Fibroblast of skin of abdomen (primary cell): ENCODE data around the gene TUBB2A. TPM values are rescaled to one million over a fixed set of nuclear protein-coding genes. Genes with fewer than 3 reads are reported as not detected.
A peak's percentile ranks its signal among the peaks of the same experiment; 100 is the strongest.
"Not testable (repeated sequence)": the region's sequence is repeated elsewhere in the genome, so short reads cannot be mapped to it uniquely, and the experiment has no call there.

Experiments used
- DNase-seq: peaks from one replicate; pipeline ENCODE4 v3.0.0-alpha.2; 2013
- polyA plus RNA-seq, 2 experiments: library from polyadenylated mRNA; unstranded; fragments of 120-200 nt; gene quantifications; one replicate each; pipeline ENCODE4 v1.2.1, GENCODE V29; 2013; ENCODE audit not compliant: insufficient read length in 2 of 2

The TUBB2A gene
- polyA plus RNA-seq (2013, experiment 1 of 2; ENCODE audit: insufficient read length) = 154 TPM
- 168 TPM for polyA plus RNA-seq (2013, experiment 2 of 2; ENCODE audit: insufficient read length)

DNA sequence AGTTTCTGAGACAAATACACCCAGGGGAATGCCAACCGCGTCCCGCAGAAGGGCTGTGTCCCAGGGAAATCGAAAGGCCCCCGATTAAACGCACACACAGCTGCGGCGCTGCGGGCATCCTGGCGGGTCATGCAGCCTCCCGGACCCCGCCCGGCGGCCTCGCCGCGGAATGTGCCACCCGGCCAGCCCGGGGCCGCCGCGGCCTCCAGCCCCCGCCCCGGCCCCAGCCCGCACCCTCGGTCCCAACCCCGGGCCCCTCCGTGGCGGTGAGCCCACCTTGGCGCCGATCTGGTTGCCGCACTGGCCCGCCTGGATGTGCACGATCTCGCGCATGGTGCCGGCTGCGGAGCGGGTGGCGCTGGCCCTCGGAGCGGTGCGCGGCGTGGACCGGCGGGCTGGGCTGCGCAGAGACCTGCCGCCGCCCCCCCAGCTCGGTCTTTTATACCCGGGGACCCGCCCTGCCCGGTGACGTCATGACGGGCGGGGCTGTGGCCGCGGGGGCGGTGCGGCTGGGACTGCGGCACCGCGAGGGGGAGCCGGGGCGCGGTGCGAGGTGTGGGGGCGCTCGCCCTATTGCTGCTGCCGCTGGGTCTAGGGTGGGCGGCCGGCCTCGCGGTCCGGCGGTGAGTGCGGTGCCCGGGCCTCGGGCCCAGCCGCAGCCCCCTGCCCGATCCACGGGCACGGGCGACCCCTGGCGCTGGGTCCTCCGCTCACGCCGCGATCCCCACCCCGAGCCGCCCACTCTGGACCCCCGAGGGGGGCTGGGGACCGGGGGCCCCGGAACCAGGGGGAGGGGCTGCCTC lies at the start of gene TUBB2A:
TUBB2A (minus strand) TSS at position 414 of the 803 bp plus-strand sequence; CDS start at position 333, 81 bp downstream.
- DNase-seq = peak; percentile 86

DNA sequence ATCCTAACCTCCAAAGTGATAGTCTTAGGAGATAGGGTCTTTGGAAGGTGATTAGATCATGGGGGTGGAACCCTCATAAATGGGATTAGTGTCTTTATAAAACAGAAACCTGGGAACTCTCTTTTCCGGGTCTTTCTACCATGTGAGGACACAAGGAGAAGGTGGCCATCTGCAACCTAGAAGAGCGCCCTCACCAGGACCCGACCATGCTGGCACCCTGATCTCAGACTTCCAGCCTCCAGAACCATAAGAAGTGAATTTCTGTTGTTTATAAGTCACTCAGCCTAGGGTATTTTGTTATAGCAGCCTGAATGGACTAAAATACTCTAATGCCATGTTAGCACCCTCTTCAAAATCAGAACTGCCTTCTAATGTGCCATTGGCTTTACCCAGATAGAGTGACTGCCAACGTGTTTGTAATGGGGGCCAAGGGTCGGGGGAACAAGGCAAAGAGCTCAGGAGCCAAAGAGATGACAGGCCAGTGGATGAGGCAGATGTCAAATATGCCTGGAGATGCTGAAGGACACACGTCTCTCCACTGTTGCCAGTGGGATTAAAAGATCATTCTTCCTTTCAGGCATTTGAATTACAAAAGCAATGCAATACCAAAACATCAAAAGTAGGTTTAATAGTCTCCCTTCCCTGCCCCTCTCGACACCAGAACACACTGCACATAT lies 49.1 kb upstream of the TUBB2A start:
- no peak for DNase-seq

DNA sequence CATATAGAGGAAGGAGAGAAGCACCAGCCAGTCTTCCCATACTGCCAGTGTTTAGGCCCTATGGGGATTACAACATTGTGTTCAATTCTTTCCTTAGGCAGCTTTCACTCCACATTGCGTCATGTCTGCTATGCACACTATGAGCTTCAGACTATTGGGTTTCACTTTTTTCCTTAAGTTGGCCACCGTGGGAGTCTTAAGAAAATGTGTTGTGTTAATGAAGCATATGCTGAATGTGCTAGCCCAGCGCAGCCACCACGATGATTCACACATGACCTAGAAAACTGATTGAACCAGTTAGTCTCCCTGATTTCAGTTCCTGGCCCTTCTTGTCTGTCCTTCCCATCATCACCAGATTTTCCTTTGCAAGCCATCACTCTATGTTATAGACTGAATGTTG lies 48.6 kb upstream of the TUBB2A start:
- peak; percentile 97 for DNase-seq

DNA sequence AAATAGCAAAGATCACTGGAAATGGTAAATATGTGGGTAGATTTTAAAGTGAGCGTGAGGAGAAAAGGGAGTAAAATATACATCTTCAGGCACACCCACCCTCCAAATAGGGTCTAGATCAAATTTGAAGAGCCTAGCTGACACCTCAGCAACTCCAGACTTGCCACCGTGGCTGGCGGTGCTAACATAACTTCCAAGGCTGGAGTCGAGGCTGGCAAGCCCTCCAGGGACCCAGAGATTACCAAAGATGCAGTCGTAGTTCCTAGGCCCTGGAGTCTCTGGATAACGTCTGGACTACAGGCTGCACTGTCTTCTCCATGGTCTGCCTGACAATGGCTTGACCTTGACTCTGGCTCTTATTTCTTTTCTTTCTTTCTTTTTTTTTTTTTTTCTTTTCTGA lies 47.6 kb upstream of the TUBB2A start:
- DNase-seq = no peak

DNA sequence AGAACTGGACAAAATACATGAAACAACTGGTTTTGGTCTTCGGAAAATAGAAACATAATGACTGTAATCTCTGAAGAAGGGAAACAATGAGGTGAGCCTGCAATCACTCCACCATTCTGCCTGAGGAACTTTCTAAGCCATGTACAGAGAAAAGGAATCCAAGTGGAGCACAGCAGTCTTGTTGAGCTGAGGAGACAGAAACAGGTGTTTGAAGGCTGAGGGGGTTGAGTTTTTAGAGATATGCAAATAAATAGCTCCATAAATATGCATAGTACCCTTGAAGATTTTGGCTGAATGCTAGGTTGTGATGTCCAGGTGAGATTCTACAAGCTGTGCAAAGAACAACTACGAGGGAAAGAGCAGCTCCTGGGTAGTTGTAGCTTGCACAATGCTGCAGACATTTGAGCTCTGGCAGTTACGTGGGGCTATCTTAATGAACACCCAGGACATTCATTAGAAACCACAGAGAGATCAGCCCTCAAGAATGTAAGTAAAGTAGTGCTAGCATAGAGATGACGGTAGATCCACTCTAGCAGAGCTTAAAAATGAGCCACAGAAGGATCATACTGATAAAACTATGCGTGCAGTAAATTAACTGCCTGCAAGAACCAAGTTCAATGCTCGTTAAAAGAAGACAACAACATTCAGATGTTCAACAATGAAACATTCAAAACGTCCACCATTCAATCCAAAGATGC lies 45.8 kb upstream of the TUBB2A start:
- DNase-seq = peak; percentile 67

DNA sequence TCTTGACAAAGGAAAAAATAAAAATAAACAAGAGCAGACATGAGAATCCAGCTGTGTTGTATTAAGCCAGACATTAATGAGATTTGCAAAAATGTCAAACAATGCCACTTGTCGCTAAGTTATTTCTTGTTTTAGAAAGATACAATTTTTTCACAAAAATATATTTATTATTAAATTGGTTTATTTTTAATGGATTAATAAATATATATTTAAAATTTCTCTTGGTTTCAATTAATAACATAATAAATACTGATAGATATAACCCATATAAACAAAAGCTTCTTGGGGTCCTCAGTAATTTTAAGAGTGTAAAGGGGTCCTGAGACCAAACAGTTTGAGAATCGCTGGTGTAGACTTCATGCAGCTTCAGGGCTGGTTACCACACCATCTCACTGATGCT lies 44.0 kb upstream of the TUBB2A start:
- DNase-seq = no peak

DNA sequence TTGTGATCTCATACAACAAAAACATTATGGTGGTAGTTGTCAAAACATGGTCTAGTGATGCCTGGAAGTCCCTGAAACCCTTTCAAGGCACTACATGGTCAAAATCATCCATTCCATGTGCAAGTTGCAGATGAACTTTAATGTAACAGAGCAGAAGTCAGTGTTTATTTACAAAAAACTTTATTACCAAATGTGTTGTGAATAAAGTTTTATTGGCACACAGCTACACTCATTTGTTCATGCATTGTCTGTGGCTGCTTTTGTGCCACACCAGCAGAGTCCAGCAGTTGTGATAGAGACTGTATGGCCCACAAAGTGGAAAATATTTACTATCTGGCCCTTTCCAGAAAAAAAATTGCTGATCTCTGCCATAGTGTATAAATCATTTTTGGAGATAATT lies 43.3 kb upstream of the TUBB2A start:
- DNase-seq = no peak

DNA sequence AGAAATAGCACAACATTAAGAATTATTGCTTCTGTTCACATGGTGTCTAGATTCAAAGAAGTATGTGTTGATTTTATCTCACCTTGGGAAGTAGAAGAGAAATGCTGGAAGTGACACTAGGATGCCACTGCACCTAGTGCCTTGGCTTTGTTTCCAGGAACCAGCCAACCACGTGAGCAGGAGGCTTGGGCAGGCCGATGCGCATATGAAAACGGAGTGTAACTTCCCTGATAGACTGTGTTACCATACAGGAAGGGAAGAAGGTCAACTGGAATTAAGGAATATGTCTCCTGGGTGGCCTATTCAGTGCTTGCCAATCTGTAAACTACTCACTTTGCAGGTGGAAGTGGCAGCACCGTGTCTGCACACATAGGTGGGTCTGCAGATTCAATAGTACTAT lies 42.0 kb upstream of the TUBB2A start:
- DNase-seq = no peak

DNA sequence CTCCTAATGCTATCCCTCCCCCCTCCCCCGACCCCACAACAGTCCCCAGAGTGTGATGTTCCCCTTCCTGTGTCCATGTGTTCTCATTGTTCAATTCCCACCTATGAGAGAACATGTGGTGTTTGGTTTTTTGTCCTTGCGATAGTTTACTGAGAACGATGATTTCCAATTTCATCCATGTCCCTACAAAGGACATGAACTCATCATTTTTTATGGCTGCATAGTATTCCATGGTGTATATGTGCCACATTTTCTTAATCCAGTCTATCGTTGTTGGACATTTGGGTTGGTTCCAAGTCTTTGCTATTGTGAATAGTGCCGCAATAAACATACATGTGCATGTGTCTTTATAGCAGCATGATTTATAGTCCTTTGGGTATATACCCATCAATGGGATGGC lies 40.4 kb upstream of the TUBB2A start:
- not testable (repeated sequence) for DNase-seq

DNA sequence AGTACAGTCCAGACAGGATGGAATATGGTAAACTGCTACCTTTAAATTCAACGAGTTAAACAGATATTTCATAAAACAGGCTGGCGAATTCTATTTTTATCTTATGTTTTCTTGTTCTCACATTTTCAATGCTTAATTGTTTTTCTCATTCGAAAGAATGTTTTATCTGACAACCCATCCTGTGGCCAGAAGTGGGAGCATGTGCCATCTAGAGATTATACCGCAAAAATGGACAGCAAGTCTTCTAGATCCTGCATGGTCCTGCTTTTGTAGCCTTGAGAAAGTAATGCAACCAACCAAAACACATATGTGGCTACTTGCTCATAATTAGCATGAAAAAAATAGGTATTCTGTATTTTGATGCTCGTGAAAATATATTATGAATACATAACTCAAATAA lies 39.4 kb upstream of the TUBB2A start:
- DNase-seq = no peak

DNA sequence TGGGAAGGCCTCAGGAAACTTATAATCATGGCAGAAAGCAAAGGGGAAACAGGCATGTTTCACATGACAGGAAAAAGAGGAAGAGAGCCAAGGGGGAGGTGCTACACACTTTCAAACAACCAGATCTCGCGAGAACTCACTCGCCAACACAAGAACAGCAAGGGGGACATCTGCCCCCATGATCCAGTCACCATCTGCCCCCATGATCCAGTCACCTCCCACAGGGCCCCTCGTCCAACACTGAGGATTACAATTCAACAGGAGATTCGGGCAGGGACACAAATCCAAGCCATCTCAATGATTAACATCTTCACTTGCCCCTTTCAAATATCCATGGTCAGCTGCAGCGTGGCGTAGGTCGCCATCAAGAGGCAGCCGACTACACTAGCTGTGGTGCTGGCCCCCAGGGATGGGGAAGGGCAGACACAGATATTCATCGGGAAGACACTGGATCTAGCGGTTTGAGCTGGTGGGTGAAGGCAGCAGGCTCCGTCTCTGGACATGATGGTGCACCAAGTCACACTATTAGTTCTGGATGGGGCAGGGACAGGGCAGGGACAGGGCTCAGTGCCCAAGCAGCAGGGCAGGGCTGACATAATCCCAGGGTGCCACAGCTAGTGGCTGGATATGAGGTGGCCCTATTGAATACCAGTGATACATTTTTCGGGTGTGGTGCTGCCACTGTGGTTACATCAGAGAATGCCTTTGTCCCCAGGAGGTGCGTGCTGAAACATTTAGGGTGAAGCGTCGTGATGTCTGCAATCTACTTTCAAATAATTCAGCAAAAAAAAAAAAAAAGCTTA lies 38.6 kb upstream of the TUBB2A start:
- no peak for DNase-seq

DNA sequence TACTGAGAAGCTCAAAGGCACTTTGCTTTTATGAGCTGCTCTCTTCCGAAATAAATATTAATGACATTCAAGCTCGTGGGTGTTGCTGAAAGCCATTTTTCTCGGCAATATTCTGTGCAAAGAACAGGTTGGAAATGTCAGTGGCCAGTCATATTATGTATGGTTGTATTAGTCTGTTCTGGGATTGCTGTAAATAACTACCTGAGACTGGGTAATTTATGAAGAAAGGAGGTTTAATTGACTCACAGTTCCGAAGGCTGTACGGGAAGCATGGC lies 38.0 kb upstream of the TUBB2A start:
- DNase-seq = no peak

DNA sequence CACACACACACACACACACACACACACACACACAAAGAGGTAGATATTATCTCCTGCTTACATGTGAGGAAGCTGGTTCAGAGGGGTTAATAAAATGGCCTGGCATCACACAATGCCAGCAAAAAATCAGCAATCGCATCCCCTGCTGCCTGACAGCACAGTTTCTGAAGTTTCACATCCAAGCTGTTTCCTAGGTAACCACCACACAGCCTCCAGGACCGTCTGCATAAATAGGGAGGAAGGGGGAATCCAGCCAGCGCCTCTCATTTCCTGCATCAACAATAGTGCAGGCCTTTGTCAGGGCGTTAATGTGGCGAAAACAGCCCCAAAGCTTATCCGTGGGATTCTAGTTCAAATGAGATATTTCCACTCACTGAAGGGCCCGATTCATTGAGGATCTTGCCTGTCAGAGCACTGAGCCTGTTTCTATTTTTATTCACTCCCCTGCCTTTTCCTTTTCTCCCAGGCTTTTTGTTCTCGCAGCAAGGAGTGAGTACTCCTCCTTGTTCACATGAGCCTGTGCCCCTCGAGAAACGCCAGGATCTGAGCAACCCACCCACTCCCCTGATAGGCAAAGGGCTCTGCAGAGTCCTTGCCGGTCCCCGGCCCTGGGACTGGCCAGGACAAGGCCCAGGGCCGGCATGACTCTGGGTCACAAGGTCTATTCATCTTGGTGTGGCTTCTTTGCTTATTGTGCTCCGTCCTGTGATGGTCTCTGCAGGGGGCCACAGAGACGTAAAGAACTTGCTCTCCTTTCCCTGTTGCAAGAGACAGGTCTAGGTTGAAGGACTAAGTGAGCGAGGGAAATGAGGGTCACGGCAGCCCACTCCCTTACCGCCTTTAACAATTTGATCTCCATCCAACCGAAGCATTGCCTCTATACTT lies 37.4 kb upstream of the TUBB2A start:
- peak; percentile 30 for DNase-seq

DNA sequence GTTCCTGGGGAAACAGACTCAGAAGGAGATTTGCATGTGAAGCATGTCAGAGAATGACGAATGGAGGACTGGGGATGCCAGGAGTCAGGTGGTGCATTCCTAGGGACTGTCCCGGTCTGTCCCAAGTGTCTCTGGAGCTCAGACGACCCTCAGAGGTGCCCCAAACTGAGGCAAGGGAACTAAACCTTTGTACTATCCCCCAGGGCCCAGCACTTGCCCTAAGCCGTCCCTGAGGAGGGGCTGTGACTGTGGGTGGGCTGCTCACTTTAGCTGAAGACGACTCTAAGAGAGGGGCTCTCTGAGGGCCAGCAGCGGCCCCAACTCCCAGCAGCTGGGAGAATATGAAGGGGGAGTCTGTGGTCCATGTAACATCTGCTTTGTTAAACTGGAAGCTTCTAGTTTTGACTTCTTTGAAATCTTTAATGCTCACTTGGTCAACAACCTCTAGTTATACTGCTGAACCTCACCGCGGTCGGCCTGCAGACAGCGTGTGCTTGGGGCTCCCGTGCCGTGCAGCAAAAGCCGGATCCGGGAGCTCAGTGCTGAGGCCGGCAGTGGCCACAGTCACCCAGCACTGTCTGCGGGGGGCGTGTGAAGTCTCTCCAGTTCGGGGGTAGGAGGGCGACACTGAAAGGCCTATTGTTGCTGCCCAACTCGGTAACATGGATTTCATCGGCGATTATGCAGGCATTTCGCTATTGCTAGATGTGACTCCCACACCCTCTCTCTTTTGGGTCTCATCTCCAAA lies 35.9 kb upstream of the TUBB2A start:
- DNase-seq = no peak

DNA sequence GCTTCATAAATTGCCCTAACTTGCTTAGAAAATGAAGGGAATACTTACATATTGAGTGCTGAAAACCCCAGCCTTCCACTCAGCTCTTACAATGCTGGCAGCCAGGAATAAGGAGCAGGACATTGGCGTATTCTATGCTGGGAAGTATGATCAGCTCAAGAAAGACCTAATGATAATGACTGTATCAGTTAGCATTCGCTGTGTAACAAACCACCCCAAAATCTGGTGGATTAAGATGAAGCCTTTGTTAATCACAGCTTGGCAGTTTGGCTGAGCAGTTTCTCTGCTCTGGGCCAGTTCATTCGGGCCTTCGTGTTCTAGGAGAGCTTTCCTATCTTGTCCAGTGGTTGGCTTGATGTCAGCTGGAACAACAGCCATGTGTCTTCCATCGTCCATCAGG lies 33.4 kb upstream of the TUBB2A start:
- no peak for DNase-seq

DNA sequence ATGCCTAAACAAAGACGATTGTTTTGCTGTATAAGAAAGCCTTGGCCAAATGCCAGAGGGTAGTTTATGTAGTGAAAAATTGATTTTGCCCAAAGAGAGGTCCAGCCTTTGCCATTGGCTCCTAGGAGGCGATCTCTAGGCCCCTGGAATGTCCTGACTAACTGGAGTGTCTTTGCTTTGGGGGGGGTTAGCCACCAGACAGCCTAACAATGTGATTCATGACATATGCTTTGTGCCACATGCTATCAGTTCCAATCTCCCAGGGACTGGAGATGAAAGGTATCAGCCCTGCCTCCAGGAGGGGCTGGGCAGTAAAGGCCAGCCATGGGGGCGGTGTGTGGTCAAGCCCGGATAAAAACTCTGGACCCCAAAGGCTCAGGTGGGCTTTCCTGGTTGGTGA lies 32.7 kb upstream of the TUBB2A start:
- no peak for DNase-seq

DNA sequence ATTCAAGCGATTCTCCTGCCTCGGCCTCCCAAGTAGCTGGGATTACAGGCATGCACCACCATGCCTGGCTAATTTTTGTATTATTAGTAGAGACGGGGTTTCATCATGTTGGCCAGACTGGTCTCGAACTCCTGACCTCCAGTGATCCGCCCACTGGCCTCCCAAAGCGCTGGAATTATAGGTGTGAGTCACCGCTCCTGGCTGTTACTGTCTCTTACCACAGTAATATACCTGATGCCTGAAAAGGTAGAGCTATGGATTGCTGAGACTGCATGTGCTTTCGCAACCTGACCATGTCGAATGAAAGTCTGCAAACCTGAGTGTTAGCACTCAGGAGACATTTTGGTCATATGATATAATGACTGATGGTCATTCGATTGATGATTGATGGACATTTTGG lies 31.8 kb upstream of the TUBB2A start:
- not testable (repeated sequence) for DNase-seq

DNA sequence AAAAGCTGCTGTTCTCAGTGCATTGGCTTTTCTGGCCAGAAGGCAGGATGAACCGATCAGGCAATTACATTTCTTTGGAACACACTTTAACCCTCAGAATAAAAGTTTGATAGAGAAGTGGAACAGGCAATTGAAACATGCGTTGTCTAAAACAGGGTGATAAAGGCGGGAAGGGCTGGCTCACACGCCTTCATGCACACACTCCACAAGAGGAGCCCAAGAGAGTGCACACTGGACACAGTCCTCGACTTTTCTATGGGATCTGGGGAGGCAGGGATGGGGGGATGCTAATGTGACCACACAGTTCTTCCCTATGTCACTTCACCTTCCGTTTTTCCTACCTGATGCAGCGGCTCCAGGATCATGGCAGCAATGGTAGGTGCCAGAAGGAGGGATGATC lies 30.9 kb upstream of the TUBB2A start:
- DNase-seq = no peak

DNA sequence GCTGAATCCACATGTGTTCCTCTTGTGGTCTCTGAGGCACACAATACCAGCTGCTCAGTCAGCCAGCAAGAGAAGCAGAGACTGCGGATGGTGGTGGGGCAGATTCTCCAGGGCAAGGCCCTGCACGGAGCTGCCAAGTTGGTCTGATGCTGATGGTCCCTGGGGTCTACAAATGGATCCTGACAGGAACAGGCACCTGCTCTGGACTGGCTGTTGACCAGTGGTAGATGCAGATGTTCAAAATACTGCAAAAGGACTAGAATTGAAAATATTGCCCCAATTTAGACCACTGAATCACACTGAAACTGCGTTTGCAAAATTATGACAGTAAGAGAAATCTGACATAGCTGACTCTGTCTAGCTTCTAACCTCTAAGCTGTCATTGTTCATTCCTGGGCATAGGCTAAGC lies 29.6 kb upstream of the TUBB2A start:
- no peak for DNase-seq

DNA sequence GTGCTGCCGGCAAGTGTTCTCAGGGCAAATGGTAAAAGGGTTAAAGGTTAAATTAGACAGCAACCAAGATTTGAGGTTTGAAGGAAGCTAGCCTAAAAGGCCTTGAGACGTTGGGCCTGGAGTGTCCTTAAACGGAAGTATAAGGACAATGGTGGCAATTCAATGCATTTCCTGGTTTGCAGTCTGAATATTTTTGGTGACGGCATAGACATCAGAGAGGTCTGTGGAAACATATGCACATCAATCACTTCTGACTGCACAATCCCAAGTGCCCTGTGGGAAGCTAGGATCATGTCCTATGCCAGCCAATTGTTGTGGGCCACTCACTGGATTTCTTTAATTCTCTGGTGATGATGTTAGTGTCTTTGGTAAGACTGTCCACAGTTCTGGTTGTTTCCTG lies 25.7 kb upstream of the TUBB2A start:
- no peak for DNase-seq

DNA sequence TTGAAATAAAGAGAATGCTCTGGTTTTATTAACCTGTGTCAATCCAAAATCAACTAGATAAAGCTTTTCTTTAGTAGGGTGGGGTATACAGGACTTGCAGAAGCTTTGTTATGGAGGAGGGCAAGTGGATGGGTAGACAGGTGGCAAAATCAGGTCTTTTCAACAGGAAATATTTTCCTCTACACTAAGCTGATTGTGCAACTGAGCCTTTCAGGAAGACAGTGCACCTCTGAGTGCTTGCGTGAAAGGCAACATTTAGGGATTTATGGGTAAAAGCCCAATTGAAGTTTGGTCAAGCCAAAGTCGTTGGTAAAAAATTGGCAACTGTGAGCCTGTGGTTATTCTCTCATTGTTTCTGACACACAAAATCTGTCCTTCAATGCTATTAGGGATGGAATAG lies 23.8 kb upstream of the TUBB2A start:
- DNase-seq = no peak
